SU-DHL-6 (cell line): ENCODE results near the gene C7.

ENCODE experiments used
- H2AFZ ChIP-seq: fragments of 200-600 bp; sonication (generic); 2 replicates; pipeline ENCODE4 v1.6.1; 2014; ENCODE audit warnings: low read depth, mild to moderate bottlenecking, moderate library complexity, mixed read lengths, antibody characterized with exemption, low read length; ENCODE audit not compliant: severe bottlenecking
- H3F3A ChIP-seq: fragments of 200-600 bp; shearing (Covaris generic); 2 replicates; pipeline ENCODE4 v1.6.0; 2016; ENCODE audit warnings: antibody characterized with exemption, mild to moderate bottlenecking; ENCODE audit not compliant: insufficient read depth
- H3K27ac ChIP-seq: fragments of 200-600 bp; sonication (generic); 2 replicates; pipeline ENCODE4 v1.5.1; 2016; ENCODE audit warnings: low read depth, mild to moderate bottlenecking, low read length, moderate library complexity, mixed read lengths
- H3K27me3 ChIP-seq: fragments of 200-600 bp; sonication (generic), shearing (Covaris generic); 2 replicates; pipeline ENCODE4 v1.6.0; 2014; ENCODE audit warnings: mild to moderate bottlenecking, low read length
- H3K36me3 ChIP-seq: fragments of 200-600 bp; sonication (generic); 2 replicates; pipeline ENCODE4 v1.6.1; 2014; ENCODE audit warnings: mild to moderate bottlenecking, low read length, mixed read lengths
- H3K4me2 ChIP-seq: fragments of 300-600, 200-600 bp; shearing (Covaris generic), sonication (generic); 2 replicates; pipeline ENCODE4 v1.6.0; 2014; ENCODE audit warnings: low read length, low read depth, mild to moderate bottlenecking; ENCODE audit not compliant: poor library complexity, severe bottlenecking
- H3K4me3 ChIP-seq: fragments of 200-600 bp; sonication (generic); 2 replicates; pipeline ENCODE4 v1.5.1; 2014; ENCODE audit warnings: antibody characterized with exemption, low read length, mild to moderate bottlenecking, mixed read lengths; ENCODE audit not compliant: insufficient read depth, poor library complexity, severe bottlenecking
- H3K79me2 ChIP-seq: fragments of 200-600 bp; sonication (generic); 2 replicates; pipeline ENCODE4 v1.6.1; 2014; ENCODE audit warnings: mild to moderate bottlenecking, low read length, moderate library complexity; ENCODE audit not compliant: insufficient read depth
- H3K9ac ChIP-seq: fragments of 200-600 bp; sonication (generic); 2 replicates; pipeline ENCODE4 v1.7.0; 2014; ENCODE audit warnings: mild to moderate bottlenecking, low read length
- H3K9me2 ChIP-seq: fragments of 200-600 bp; sonication (generic); replicated peaks from 2 replicates; pipeline ENCODE4 v1.6.1; 2014; ENCODE audit warnings: low read length; ENCODE audit not compliant: insufficient read depth
- H3K9me3 ChIP-seq: fragments of 200-600 bp; sonication (generic); 2 replicates; pipeline ENCODE4 v1.6.1; 2014; ENCODE audit warnings: low read length, mixed read lengths; ENCODE audit not compliant: insufficient read depth
- H4K20me1 ChIP-seq: fragments of 200-600 bp; sonication (generic); 2 replicates; pipeline ENCODE4 v1.6.1; 2014; ENCODE audit warnings: low read depth, mild to moderate bottlenecking, antibody characterized with exemption, low read length, moderate library complexity, mixed read lengths
- EZH2phosphoT487 ChIP-seq: fragments of 200-600 bp; sonication (generic), shearing (Covaris generic); conservative IDR thresholded peaks from 2 replicates; pipeline ENCODE4 v1.6.1; 2018; ENCODE audit warnings: mild to moderate bottlenecking, antibody characterized with exemption, low read length, moderate library complexity, mixed read lengths
- TF ChIP-seq, protein P1 (sequence below): fragments of 200-600 bp; sonication (generic); IDR thresholded peaks from one replicate; pipeline ENCODE4 v1.5.1; 2017; ENCODE audit warnings: antibody characterized with exemption, mild to moderate bottlenecking, low read length, moderate library complexity; ENCODE audit not compliant: insufficient read depth, poor library complexity, severe bottlenecking

The C7 gene

DNA sequence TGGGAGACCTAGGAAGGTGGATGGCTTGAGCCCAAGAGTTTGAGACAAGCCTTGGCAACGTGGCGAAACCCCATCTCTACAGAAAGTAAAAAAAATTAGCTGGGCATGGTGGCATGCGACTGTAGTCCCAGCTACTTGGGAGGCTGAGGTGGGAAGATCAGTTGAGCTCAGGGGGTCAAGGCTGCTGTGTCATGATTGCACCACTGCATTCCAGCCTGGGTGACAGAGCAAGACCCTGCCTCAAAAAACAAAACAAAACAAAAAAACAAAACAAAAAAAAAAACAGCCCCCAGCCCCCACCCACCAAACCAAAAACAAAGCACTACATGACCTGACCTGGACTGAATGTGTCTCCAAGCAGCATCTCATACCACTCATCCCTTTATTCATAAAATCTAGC, 33.3 kb upstream of the C7 start:
- Histone ChIP-seq H3K9ac (no peak overlapping the region), H3K79me2 (no peaks in the 10 kb centered on the region), H3K4me3 (no peak overlapping the region), H3K9me2 (no peaks in the 10 kb centered on the region), H3K9me3 (no peaks in the 10 kb centered on the region), H3K27ac (no peak overlapping the region), H3K36me3 (no peaks in the 10 kb centered on the region), H3K27me3 (no peaks in the 10 kb centered on the region), H4K20me1 (no peaks in the 10 kb centered on the region), H3F3A (no peaks in the 10 kb centered on the region), H3K4me2 (no peak overlapping the region), H2AFZ (no peak overlapping the region)
- TF ChIP-seq, protein P1, sequence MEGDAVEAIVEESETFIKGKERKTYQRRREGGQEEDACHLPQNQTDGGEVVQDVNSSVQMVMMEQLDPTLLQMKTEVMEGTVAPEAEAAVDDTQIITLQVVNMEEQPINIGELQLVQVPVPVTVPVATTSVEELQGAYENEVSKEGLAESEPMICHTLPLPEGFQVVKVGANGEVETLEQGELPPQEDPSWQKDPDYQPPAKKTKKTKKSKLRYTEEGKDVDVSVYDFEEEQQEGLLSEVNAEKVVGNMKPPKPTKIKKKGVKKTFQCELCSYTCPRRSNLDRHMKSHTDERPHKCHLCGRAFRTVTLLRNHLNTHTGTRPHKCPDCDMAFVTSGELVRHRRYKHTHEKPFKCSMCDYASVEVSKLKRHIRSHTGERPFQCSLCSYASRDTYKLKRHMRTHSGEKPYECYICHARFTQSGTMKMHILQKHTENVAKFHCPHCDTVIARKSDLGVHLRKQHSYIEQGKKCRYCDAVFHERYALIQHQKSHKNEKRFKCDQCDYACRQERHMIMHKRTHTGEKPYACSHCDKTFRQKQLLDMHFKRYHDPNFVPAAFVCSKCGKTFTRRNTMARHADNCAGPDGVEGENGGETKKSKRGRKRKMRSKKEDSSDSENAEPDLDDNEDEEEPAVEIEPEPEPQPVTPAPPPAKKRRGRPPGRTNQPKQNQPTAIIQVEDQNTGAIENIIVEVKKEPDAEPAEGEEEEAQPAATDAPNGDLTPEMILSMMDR: no peak
- no peak for TF ChIP-seq EZH2phosphoT487

DNA sequence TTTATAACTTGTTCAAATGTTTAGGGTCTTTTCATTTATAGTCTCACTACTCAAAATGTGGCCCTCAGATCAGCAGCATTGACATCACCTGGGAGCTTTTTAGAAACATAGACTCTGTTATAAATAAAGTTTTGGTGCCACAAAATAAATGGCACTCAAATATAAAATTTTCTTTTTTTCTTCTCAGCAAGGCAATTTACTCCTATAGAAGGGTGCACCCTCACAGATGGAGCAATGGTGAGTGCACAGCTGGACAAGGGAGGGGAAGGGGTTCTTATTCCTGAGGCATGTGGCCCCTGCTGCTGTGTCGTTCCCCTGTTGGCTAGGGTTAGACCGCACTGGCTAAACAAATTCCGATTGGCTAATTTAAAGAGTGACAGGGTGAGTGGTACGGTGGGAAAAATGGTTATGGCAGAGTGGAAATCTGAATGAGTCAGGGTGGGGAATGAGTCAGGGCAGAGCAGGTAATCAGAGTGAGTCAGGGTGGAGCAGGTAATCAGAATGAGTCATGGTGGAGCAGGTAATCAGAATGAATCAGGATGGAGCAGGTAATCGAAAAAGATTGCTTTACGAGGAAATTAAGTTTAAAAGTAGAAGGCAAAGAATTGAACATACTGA, 31.8 kb upstream of the C7 start:
- no peaks in the 10 kb centered on the region for H3K36me3 ChIP-seq
- H3K9me2 ChIP-seq: no peaks in the 10 kb centered on the region
- H3F3A ChIP-seq: no peaks in the 10 kb centered on the region
- H3K27me3 ChIP-seq: no peaks in the 10 kb centered on the region
- H3K4me2 ChIP-seq: no peak overlapping the region
- no peak overlapping the region for H2AFZ ChIP-seq
- H3K9me3 ChIP-seq: peaks cover 4% of the 10 kb centered on the region; the same call in 1 of the 2 replicates
- H3K9ac ChIP-seq: no peak overlapping the region
- H4K20me1 ChIP-seq: no peaks in the 10 kb centered on the region
- no peak overlapping the region for H3K27ac ChIP-seq
- H3K4me3 ChIP-seq: no peak overlapping the region
- TF ChIP-seq, protein P1: no peak
- TF ChIP-seq EZH2phosphoT487: no peak
- H3K79me2 ChIP-seq: no peaks in the 10 kb centered on the region

DNA sequence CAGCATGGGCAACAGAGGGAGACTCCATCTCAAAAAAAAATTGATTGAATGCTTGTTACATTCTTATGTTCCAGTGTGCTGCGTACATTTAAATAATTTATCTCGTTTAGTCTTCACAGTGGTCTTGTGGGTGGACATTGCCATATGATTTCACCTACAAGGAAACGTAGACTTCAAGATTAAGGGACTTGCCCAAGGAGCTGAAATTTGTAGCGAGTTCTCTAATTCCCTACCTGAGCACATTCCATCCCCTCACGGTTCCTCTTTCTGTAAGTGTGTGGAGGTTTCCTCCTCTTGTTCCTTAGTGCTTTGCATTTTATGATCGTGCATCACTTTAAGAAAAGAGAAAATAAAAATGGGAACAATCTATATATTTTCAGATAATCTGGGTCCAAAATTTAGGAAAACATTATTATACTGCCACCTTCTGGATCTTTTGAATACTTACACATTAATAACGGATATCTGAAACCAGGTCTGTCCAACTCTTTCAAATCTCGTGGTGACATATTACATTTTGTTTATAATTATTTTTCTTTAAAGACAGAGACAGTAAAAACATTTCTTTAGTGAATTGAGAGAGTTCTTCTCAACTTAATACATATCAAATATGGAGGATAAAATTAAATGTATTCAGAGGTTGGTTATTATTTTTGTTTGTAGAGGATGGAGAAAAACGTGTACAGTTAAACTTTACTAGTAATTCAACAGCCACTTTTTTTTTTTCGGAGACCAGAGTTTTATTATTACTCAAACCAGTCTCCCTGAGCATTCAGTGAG, 29.9 kb upstream of the C7 start:
- H3K4me2 ChIP-seq: no peak overlapping the region
- no peak overlapping the region for H2AFZ ChIP-seq
- no peak for TF ChIP-seq EZH2phosphoT487
- TF ChIP-seq, protein P1: peak; percentile 40
- H3K9me3 ChIP-seq: peaks cover 5% of the 10 kb centered on the region; the same call in 1 of the 2 replicates
- H3K27ac ChIP-seq: no peak overlapping the region
- H3K9ac ChIP-seq: no peak overlapping the region
- no peaks in the 10 kb centered on the region for H3K9me2 ChIP-seq
- H3K27me3 ChIP-seq: no peaks in the 10 kb centered on the region
- H3K4me3 ChIP-seq: no peak overlapping the region
- no peaks in the 10 kb centered on the region for H4K20me1 ChIP-seq
- no peaks in the 10 kb centered on the region for H3K79me2 ChIP-seq
- H3F3A ChIP-seq: no peaks in the 10 kb centered on the region
- H3K36me3 ChIP-seq: no peaks in the 10 kb centered on the region
